Mucosa of stomach (tissue), 1 donor: ENCODE data around the gene SIAH1.
"Not testable (repeated sequence)": the region's sequence is repeated elsewhere in the genome, so short reads cannot be mapped to it uniquely, and the experiment has no call there.

ENCODE experiments used
- H3K27me3 ChIP-seq: one replicate; pipeline ENCODE4 v1.7.0; 2013; ENCODE audit warnings: mild to moderate bottlenecking, low read length; ENCODE audit not compliant: control insufficient read depth, insufficient read depth
- H3K36me3 ChIP-seq: one replicate; pipeline ENCODE4 v1.7.0; 2013; ENCODE audit warnings: low read length; ENCODE audit not compliant: control insufficient read depth, insufficient read depth
- H3K4me1 ChIP-seq: one replicate; pipeline ENCODE4 v1.7.0; 2013; ENCODE audit warnings: mild to moderate bottlenecking, low read length; ENCODE audit not compliant: control insufficient read depth, insufficient read depth
- H3K4me3 ChIP-seq: one replicate; pipeline ENCODE4 v1.7.0; 2013; ENCODE audit warnings: low read length
- H3K9ac ChIP-seq: one replicate; pipeline ENCODE4 v1.7.0; 2013; ENCODE audit warnings: mild to moderate bottlenecking, low read length, moderate library complexity
- H3K9me3 ChIP-seq: one replicate; pipeline ENCODE4 v1.7.0; 2013; ENCODE audit warnings: mild to moderate bottlenecking, low read length, moderate library complexity; ENCODE audit not compliant: control insufficient read depth
- donor health status: Pancreatic carcinoma.

The SIAH1 gene

GRCh38 chr16:48317026-48317425 lies 68.2 kb downstream of the SIAH1 start:
- Histone ChIP-seq H3K4me3 (no peak overlapping the region), H3K27me3 (no peaks in the 10 kb centered on the region), H3K9me3 (no peaks in the 10 kb centered on the region), H3K9ac (no peak overlapping the region), H3K36me3 (no peaks in the 10 kb centered on the region), H3K4me1 (peaks cover 11% of the 10 kb centered on the region)

- not testable (repeated sequence) for H3K27me3 ChIP-seq, H3K4me3 ChIP-seq, H3K9me3 ChIP-seq, H3K36me3 ChIP-seq, H3K4me1 ChIP-seq, H3K9ac ChIP-seq
These were observed 71.3 kb downstream of the SIAH1 start for GRCh38 chr16:48313905-48314304.

GRCh38 chr16:48310908-48311641 lies 74.1 kb downstream of the SIAH1 start:
- no peak overlapping the region for H3K9ac ChIP-seq
- H3K27me3 ChIP-seq: no peaks in the 10 kb centered on the region
- no peaks in the 10 kb centered on the region for H3K4me1 ChIP-seq
- H3K36me3 ChIP-seq: no peaks in the 10 kb centered on the region
- H3K9me3 ChIP-seq: no peaks in the 10 kb centered on the region
- no peak overlapping the region for H3K4me3 ChIP-seq
